HG03103 (cell line): Measurements from ENCODE around the gene PTEN.

Experiments used
- ATAC-seq: cut with Tn5 transposase; IDR thresholded peaks from one replicate; pipeline ENCODE4 v1.9.1; 2021; ENCODE audit warnings: low read depth; ENCODE audit not compliant: unreplicated experiment

Gene PTEN

DNA sequence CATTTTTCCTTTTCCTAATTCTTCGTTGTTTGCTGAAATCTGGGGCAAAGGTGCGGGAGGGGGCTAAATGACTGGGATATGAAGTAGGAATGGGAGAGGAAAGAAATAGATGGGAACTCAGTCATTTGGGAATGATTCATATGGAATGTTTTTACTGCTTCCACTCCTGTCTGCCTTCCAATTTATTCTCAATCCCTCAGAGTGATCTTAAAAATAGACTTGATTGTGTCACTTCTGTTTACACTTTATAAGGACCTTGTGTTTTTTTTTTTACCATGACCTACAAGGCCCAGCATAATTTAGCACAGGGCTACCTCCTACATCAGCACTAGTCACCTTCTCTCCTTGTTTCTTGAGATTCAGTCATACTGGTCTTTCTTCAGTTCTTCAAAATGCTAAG, 97.9 kb downstream of the PTEN start:
- no peak for ATAC-seq

DNA sequence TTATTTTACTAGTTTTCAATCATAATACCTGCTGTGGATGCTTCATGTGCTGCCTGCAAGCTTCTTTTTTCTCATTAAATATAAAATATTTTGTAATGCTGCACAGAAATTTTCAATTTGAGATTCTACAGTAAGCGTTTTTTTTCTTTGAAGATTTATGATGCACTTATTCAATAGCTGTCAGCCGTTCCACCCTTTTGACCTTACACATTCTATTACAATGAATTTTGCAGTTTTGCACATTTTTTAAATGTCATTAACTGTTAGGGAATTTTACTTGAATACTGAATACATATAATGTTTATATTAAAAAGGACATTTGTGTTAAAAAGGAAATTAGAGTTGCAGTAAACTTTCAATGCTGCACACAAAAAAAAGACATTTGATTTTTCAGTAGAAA, 103.0 kb downstream of the PTEN start:
- ATAC-seq, result no peak

DNA sequence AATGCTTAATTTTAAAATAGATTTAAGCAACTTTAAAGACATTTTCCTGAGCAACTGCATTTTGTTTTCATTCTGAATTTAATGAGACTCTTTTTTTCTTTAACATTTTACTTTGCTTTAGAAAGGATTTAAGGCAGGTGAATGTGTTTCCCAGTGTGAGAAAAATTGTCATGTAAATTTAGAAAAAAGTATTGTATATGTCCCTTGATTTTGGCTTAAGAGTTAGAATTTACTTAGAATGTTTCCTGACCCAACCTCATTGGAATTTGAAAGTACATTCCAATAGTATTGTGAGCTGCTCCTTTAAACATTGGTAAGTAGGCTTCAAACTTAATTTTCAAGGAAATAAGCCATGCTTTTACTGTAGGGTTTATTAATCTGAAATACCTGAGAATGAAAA, 110.2 kb downstream of the PTEN start:
- no peak for ATAC-seq

- ATAC-seq, result no peak
Observed at GRCh38 chr10:87974130-87974529, 110.7 kb downstream of the PTEN start.

- ATAC-seq, result no peak
Observed at GRCh38 chr10:87974769-87975168, 111.3 kb downstream of the PTEN start.

- ATAC-seq, result no peak
Observed at GRCh38 chr10:87976101-87976743, 112.8 kb downstream of the PTEN start.

DNA sequence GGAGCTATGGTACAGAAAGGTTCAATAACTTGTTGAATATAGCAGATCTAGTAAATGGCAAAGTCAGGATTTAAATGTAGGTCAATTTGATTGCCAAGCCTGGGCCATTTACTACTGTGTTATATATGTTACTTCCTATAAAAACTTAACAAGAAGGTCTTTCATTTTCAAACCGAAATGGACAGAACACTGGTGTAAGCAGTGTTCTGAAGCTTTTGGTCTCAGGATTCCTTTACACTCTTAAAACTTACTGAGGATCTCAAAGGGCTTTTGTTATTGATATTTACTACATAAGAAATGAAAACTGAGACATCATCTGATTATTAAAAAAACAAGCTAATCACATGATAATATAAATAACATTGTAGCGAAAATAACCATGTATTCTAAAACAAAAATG, 114.7 kb downstream of the PTEN start:
- ATAC-seq, result no peak

DNA sequence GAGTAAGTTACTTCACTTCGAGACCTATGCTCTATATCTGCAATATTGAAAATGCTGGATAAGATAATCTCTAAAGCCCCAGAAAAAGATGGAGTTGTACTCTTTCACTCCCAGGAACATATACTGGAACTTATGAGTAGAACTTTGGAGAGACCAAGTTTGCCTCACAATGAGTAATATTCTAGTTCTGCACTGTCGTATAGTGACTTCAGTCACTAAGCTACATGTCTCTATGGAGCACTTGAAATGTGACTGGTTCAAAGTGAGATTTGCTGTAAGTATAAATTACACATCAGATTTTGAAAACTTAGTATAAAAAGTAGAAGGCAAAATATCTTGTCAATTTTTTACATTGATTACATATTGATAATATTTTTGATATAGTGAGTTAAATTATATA, 116.4 kb downstream of the PTEN start:
- no peak for ATAC-seq

DNA sequence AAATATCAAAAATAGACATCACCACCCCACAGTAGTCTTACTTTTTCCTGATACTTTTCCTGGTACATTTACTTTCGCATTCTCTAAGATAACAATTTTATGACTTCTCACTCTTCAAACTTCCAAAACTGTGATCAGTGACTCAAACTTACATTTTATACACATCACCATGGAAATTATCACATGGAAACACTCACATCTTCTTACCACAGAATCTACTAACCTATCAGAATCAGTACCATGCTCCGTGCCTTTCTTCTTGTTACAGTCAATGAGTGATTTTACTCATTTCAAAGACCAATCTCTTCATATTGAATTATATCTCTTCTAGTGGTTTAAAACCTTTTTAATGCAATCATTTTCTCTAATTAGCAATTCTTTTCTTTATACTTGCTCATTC, 120.3 kb downstream of the PTEN start:
- no peak for ATAC-seq

GRCh38 chr10:87987206-87987605, 123.8 kb downstream of the PTEN start:
- ATAC-seq, result no peak

GRCh38 chr10:87991946-87992345, 128.5 kb downstream of the PTEN start:
- no peak for ATAC-seq

DNA sequence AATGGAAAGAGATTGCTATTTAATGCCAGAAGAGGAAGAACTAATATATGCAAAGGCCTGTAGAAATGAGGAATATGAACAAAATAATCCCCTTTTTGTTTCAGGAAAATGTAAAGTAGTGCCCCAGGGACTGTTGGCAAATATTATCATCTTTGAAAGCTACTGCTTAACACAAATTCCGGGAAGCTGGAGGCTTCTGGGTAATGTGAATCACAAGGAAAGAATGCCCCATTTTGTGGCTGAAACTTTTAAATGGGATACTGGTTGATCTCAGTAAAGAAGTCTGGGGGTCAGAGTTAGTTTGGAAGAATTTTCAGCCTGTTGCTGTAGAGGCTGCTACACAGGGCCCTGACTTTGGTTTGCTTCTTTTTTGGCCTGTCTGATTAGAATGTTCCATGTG, 141.0 kb downstream of the PTEN start:
- no peak for ATAC-seq

- no peak for ATAC-seq
Observed at GRCh38 chr10:88006261-88006660, 142.8 kb downstream of the PTEN start.

DNA sequence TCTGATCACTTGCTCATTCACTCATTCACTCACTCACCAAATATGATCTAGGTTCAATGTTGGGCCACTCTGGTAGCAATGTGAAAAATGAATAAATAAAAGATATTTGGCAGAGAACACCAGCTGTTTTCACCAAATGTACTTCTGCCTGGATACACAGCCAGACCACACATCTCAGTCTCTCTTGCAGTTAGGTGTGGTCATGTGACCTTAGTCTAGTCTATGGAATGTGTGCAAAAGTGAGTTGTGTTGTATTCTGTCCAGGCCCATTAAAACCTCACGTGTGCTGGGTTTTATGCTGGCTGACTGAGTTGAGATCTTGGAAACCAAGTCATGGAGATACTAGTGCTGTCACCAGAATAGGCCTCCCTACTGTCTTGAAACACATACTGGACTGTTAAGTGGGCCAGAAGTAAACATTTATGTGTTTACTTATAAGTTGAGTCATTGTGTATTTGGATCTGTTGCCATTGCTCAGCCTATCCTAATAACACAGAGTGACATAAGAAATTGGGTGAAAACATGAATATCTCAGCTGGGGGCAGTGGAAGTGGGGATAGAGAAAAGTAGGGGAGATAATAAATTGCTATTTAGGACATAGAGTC, 145.5 kb downstream of the PTEN start:
- no peak for ATAC-seq

DNA sequence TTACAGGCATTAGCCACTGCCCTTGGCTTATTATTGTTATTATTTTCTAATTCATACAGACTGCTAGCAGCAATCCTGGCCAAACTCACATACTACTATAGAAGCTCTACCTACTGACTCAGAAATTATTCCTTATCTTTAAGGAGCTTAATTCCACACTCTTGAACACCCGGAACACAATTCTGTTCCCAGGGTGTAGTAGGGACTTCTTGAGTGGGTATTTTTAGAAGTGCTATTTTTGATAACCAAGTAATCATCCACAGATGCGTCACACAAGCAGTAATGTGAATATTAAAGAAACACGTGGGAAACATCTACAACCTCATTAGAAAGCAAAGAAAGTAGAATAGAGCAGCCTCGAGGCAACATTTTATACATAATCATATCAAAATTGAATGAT, 149.2 kb downstream of the PTEN start:
- no peak for ATAC-seq

DNA sequence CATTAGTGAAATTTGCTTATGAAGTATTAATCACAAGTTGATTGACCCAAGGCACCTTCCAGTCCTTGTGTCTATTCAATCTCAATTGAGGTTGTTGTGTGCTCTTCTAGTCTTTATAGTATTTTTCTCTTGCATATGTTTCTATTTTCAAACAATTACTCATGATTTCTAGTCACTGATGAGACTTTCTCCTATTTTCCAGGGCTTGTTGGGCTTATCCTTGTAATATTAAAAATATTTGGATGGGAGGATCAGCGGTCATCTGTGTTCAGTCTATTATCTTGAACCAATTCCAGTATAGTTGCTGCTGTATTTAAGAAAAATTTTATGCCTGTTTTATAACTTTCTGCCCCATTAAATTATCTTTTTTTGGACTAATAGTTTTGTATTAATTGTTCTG, 154.4 kb downstream of the PTEN start:
- no peak for ATAC-seq

GRCh38 chr10:88019753-88020152, 156.3 kb downstream of the PTEN start:
- no peak for ATAC-seq
